ENCODE results near the gene SLC22A23. TPM values are rescaled to one million over a fixed set of nuclear protein-coding genes. Genes with fewer than 3 reads are reported as not detected.

SLC22A23 gene
- total and polyA plus RNA-seq, 2 of the 4 experiments (the other 2 are of a cell fraction): 0.72 to 1.6 TPM

DNA sequence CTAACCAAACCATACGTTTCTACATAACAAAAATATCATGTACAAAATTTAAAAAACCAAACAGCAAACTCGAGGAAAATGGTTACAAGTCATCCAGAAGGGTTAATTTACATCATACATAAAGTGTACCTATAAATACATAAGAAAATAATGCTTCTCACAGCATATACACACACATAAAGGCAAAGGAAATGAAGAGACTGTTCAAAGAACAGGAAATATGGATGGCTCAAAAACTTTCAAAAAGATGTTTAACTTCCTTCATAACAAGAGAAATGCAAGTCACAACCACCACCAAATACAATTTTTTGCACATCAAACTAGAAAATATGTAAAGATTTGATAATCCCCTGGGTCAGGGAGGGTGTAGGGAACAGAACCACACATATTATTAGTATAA, 7.5 kb downstream of the SLC22A23 start:
- H3K9ac ChIP-seq (ENCODE audit: low read depth, low read length): no peak overlapping the region

More for the DNA sequence above, 7.5 kb downstream of the SLC22A23 start:
- H4K20me1 ChIP-seq (ENCODE audit: insufficient read depth, low read length): no peaks in the 10 kb centered on the region
- ATAC-seq (ENCODE audit: low read depth) (no peak), DNase-seq (no peak)
- H3K79me1 ChIP-seq (ENCODE audit: low read depth in 1 of 2, low read length in 2 of 2): no peaks in the 10 kb centered on the region
- H3K14ac ChIP-seq (replicated peaks; ENCODE audit: low read depth, low read length): no peak overlapping the region
- TF ChIP-seq, protein P1, sequence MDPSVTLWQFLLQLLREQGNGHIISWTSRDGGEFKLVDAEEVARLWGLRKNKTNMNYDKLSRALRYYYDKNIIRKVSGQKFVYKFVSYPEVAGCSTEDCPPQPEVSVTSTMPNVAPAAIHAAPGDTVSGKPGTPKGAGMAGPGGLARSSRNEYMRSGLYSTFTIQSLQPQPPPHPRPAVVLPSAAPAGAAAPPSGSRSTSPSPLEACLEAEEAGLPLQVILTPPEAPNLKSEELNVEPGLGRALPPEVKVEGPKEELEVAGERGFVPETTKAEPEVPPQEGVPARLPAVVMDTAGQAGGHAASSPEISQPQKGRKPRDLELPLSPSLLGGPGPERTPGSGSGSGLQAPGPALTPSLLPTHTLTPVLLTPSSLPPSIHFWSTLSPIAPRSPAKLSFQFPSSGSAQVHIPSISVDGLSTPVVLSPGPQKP (IDR thresholded peaks at IDR 0.05; ENCODE audit: borderline replicate concordance, low read depth, low read length): no peak
- TF ChIP-seq MXI1 (IDR thresholded peaks at IDR 0.05; ENCODE audit: borderline replicate concordance, low read depth, low read length) (no peak), SMC3 (IDR thresholded peaks at IDR 0.05; ENCODE audit: low read depth, low read length) (no peak), NFE2L2 (IDR thresholded peaks at IDR 0.05; ENCODE audit: low read depth, low read length) (no peak), RAD21 (IDR thresholded peaks at IDR 0.05; ENCODE audit: low read length) (no peak)
- TF ChIP-seq, protein P2, sequence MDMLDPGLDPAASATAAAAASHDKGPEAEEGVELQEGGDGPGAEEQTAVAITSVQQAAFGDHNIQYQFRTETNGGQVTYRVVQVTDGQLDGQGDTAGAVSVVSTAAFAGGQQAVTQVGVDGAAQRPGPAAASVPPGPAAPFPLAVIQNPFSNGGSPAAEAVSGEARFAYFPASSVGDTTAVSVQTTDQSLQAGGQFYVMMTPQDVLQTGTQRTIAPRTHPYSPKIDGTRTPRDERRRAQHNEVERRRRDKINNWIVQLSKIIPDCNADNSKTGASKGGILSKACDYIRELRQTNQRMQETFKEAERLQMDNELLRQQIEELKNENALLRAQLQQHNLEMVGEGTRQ (IDR thresholded peaks at IDR 0.05; ENCODE audit: low read depth, low read length): no peak
- H3K36me3 ChIP-seq (ENCODE audit: control insufficient read depth, insufficient read depth, low read length): no peaks in the 10 kb centered on the region
- no peak overlapping the region for H2BK5ac ChIP-seq (ENCODE audit: low read depth, low read length, poor library complexity, severe bottlenecking)
- BruUV-seq (replicated peaks): no TSS peak
- H3K18ac ChIP-seq (ENCODE audit: low read depth, low read length): no peak overlapping the region
- H3K4ac ChIP-seq (ENCODE audit: low read depth, low read length): no peak overlapping the region
- POLR2A ChIA-PET (ENCODE audit: unreplicated experiment): no interaction called here
- H3K23ac ChIP-seq (ENCODE audit: low read depth, low read length): no peak overlapping the region
- H2BK20ac ChIP-seq (ENCODE audit: low read depth, low read length): no peak overlapping the region
- no CpG with 5 or more reads among the region's 2 CpGs for WGBS, 2 experiments (ENCODE audit: extremely low coverage in 2 of 2, insufficient read length in 1 of 2)
- H2BK15ac ChIP-seq (ENCODE audit: low read depth, low read length): no peak overlapping the region
- H4K91ac ChIP-seq (ENCODE audit: insufficient read depth, low read depth, low read length): no peak overlapping the region
- no peaks in the 10 kb centered on the region for H3K4me1 ChIP-seq (ENCODE audit: control insufficient read depth, insufficient read depth, low read length)
- no peaks in the 10 kb centered on the region for H3K9me3 ChIP-seq (ENCODE audit: control insufficient read depth, insufficient read depth, low read length)
- no peak overlapping the region for H2AFZ ChIP-seq (replicated peaks; ENCODE audit: low read length, poor library complexity)
- CTCF ChIA-PET: no interaction called here
- intact Hi-C loops (cut with micrococcal nuclease): no loop called here
- in situ Hi-C loops (cut with MboI; ENCODE audit: low sequenced_read_pairs): no loop called here
- H3K4me2 ChIP-seq (ENCODE audit: low read depth, low read length): no peak overlapping the region
- H2BK120ac ChIP-seq (ENCODE audit: low read depth, low read length): no peak overlapping the region
- peaks cover 32% of the 10 kb centered on the region for H3K27me3 ChIP-seq (ENCODE audit: control insufficient read depth, insufficient read depth, low read length)
- H3K56ac ChIP-seq (ENCODE audit: extremely low read depth, insufficient read depth, low read length): no peak overlapping the region
- H3K9me1 ChIP-seq (ENCODE audit: insufficient read depth, low read length): no peaks in the 10 kb centered on the region
- H3K27ac ChIP-seq (ENCODE audit: insufficient read depth, low read length): no peak overlapping the region
- no peak overlapping the region for H4K8ac ChIP-seq (ENCODE audit: low read depth in 2 of 2, low read length in 2 of 2)
- dilution Hi-C loops (cut with HindIII; ENCODE audit: low sequenced_read_pairs, unreplicated experiment): no loop called here
- H3K4me3 ChIP-seq (ENCODE audit: insufficient read depth, low read depth, low read length): no peak overlapping the region
- no peak overlapping the region for H4K5ac ChIP-seq (ENCODE audit: low read depth, low read length)
- H2AK5ac ChIP-seq (ENCODE audit: low read depth, low read length): no peak overlapping the region
- H2AK9ac ChIP-seq (replicated peaks; ENCODE audit: low read depth, low read length, poor library complexity): no peak overlapping the region
